SK-N-MC (cell line): ENCODE data around the gene CD81.

Experiments
- EZH2 ChIP-seq: fragments of 200-600 bp; sonication (generic); IDR thresholded peaks from one replicate; pipeline ENCODE4 v1.6.1; 2017; ENCODE audit warnings: antibody characterized with exemption
- FOXP2 ChIP-seq: optimal IDR thresholded peaks from 2 replicates; pipeline ENCODE3; 2011; ENCODE audit warnings: mild to moderate bottlenecking, moderate library complexity; ENCODE audit not compliant: insufficient read depth; ENCODE audit errors: extremely low read length, control extremely low read depth
- POLR2AphosphoS5 ChIP-seq: IDR thresholded peaks from 2 replicates; pipeline ENCODE4 v1.6.1; 2012; ENCODE audit warnings: mild to moderate bottlenecking, low read depth, low read length, borderline replicate concordance

- TF ChIP-seq POLR2AphosphoS5 (no peak), EZH2 (no peak), FOXP2 (no peak)
Observed at GRCh38 chr11:2390091-2390724, 13.1 kb downstream of the CD81 start.
